AML-193 (cell line): ENCODE results near the gene AHDC1.
A peak's percentile ranks its signal among the peaks of the same experiment; 100 is the strongest.

Experiments
- DNase-seq, 2 experiments: peaks; one replicate each; lab custom pipeline; 2025; lab: John Stamatoyannopoulos, UW

Gene AHDC1

DNA sequence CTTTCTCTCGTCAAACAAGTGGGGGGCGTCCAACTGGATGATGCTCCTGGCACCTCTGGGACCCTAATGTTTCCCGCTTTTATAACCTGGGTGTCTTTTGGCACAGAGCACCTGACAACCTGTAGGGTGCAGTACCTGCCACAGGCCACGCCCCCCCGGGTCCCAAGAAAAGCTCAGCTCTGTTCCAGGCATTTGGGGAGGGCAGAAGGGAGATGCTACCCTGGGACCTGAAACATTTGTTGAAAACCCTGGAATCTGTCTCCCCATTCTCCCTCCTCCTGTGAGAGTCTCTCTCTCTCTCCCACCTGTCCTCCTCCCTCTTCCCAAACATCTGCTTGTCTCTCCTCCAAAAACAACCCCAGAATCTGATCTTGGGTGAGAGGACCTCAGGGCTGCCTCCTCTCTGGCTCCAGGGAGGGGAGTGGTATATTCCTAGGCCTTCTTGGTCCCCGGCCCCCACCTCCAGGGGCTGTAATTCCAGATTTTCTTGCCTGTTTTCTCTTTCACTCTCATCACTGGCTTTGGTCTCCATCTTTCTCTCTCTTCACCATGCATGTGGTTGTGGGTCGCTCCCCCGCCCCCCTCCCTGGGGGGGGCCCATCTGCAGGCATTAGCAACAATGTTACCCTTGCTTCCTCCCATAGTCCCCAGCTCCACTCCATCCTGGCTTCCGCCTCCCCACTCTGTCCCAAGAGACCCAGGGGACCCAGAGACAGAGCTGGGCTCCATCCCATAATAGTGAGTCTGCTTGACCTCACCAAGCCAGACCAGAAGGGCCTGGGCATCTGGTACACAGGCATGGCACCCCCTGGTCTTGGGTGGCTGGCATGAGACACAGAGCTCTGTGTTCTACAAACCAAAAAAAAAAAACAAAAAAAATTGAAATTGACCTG is 4.1 kb downstream of the AHDC1 start:
- no peak for DNase-seq

- peak in 1 of 2 experiments; percentile 8 for DNase-seq
Measured at GRCh38 chr1:27598902-27599528, 4.9 kb downstream of the AHDC1 start.

DNA sequence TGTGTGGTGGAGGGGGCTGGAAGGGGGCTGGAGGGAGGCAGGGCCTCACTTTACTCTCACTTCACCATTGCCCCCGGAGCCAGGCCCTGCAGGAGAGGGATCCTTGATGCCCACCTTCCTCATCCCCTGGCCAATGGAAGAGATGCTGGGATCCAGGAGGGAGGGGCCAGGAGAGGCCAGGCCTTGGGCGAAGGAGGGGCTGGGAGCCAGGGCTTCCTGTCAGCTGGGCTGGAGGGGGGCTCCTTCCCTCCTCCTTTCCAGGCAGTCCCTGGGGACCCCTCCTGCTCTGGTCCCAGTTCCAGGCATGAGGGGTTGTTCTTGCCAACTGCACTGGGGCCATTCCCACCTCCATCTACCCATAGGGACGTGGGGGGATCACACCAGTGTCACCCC is 5.7 kb downstream of the AHDC1 start:
- DNase-seq: no peak

DNA sequence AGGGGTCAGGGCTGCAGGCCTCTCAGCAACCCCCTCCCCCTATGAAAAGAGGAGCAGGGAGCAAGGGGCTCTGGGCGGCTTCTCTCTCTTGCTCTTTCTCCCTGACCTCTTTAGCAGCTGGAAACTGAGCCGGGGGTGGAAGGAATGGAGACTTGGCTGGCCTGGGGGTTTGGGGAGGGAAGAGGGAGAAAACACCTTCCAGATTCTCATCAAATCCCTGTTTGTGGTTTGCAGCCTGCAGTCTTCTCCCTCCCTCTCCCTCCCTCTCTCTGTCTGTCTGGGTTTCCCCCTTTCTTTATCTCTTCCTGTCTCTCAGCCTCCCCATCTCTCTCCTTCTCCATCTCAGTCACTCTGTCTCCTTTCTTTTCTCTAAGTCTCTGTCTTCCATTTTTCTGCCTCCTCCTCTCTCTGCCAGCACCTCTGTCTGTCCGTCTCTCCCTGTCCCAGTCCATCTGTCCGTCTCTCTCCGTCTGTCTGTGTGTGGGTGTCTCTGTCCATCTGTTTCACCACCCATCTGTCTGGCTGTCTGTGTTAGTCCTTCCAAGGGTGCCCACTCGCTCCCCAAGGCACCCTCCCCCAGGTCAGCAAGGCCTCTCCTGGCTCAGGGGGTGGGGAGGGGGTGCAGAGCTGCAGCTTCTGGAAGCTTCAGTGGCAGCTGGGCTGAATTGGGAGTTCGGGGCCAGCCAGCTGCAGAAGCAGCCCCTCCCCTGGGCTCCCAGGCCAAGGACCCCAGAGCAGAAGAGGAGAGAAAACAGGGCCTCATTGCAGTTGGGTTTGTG is 6.2 kb downstream of the AHDC1 start:
- DNase-seq: no peak

- DNase-seq: no peak
Measured at GRCh38 chr1:27596986-27597385, 7.0 kb downstream of the AHDC1 start.

- DNase-seq: no peak
Measured at GRCh38 chr1:27596261-27596660, 7.7 kb downstream of the AHDC1 start.

DNA sequence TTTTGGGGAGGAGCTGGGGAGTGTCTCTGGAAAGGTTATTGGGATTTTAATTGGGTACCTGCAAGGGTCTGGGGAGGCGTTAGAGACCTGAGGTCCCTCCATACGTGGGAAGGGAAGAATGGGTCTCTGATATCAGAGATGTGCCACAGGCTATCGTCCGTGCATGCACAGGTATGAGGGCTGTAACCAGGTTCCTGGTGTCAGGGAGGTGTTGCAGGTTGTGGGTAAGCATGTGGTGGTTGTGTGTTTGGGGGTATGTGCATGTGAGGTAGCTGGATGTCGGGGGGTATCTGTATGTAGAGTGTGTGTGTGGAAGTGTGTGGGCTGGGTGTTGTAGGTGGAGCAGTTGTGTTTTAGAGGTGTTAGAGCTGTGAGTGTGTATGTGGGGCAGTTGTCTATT is 8.3 kb downstream of the AHDC1 start:
- DNase-seq: no peak

DNA sequence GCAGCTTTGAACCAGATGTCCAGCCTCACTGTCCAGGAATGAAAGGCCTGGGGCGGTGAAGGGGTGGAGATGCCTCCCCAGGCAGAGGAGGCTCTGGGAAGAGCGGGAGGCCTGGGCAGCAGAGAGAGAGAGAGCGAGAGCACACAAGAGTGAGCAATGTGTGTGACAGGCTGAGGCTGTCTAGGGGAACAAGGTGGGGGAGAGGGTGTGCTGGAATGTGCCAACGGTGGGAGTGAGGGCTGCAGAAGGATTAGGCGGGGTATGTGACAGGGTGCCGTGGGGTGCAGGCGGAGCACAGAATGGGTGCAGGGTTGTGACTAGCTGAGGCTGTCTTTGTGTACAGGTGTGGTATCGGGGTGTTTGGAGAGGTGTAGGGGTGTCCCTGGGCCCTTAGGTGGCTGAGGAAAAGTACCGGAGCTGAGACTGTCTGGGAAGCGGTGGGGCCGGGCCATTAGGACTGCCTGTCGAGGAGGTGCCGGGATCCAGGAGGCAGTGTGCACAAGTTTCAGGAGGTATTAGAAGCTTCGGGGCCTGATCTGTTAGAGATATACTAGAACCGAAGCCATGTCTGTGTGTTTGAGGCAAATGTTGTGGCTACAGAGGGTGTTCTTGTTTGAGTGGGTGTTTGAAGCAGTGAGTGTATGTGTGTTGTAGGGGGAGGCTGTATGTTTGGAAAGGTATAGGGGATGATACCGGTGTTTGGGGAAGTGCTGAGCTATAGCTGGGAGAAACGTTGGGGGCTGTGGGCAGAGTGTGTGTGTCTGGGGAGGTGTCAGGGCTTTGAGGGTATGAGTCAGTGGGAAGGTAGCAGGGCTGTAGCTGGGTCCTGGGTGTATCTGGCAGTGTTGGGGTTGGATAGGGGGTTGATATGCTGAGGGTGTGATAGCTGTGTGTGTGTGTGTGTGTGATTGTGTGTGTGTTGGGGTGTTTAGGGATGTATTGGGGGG is 9.1 kb downstream of the AHDC1 start:
- DNase-seq: no peak

- DNase-seq: no peak
Measured at GRCh38 chr1:27593678-27594563, 10.0 kb downstream of the AHDC1 start.

GRCh38 chr1:27592931-27593677 is 10.8 kb downstream of the AHDC1 start:
- no peak for DNase-seq

GRCh38 chr1:27592232-27592930 is 11.6 kb downstream of the AHDC1 start:
- DNase-seq: no peak

- no peak for DNase-seq
Measured at GRCh38 chr1:27591622-27592021, 12.3 kb downstream of the AHDC1 start.

DNA sequence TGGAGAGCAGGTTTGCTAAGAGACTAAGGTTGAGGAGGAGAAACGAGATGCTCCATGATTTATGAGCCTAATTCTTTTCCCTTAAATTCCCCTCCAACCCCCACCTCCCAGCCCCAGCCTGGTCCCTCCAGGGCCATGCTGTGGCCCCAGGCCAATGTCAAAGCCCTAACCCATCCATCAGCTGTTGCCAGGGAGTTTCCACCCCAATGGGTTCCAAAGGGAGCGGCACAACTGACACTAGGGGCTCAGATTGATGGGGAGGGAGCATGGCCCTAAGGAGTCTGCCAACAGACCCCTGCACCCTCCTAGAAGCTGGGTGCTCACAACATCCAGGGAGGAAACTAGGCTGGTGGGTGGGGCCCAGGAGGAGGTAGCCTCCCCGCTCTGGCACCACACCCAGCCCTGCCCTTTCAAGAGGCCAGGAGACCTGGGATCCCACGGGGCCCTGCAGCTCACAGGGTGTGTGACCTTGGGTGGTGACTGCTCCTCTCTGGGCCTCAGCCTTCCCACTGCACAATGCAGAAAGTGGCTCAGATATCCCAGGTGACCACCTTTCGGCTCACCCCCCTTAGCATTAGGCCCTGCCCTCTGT is 12.9 kb downstream of the AHDC1 start:
- DNase-seq: no peak

- no peak for DNase-seq
Measured at GRCh38 chr1:27589841-27590426, 14.0 kb downstream of the AHDC1 start.

DNA sequence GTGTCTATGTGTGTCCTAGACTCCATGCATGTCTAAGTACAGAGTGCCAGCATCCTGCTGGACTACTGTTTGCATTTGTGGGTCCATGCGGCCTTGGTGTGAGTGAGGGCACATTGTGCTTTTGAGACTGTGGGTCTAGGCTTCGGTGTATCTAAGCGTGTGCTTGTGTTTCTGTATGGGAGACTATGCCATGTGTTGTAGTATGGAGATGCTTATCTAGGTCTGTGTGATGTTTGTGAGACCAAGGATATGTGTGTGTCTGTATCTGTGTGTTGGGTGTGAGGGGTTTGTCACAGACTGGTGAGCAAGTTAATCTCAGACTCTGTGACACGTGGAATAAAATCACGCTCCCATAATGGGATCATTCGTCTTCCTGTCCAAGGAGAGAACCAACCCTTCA is 14.5 kb downstream of the AHDC1 start:
- DNase-seq: no peak

GRCh38 chr1:27588256-27589232 is 15.4 kb downstream of the AHDC1 start:
- DNase-seq: no peak

GRCh38 chr1:27585684-27586083 is 18.3 kb downstream of the AHDC1 start:
- no peak for DNase-seq
